Measurements from ENCODE around the gene POFUT2. TPM values are rescaled to one million over a fixed set of nuclear protein-coding genes. Genes with fewer than 3 reads are reported as not detected.

The POFUT2 gene
- total RNA-seq, 1 donor from 2014 or later, result 39.5 TPM

DNA sequence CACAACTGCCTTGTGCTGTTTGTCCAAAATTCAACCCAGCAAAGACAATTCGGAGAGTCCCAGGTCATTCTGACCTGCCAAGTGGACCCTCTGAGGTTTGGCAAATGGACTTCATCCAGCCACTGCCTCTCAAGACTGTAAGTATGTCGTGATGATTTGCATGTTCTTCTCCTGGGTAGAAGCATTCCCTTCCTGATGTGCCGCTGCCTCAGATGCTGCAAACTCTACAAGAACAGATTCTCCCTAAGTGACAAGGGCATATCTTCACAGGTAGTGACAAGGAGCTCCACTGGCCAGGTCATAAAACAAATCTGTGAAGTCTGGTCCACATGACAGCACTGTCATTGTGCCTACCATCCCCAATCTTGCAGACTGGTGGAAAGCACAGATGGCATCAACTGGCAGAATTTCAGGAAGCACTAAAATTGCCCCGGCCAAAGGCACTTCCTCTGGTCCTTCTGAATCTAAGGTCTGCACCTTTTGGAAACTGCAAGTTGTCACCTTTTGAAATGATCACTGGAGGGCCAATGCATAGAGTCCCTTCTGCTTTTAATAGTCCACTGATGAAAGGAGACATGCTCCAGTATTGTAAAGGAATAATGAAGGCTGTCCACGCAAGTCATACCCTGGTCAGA is 27.4 kb downstream of the POFUT2 start:
- Mint-ChIP-seq H3K27me3 (ENCODE audit: low read depth) (no peaks in the 10 kb centered on the region), H3K4me1 (no peaks in the 10 kb centered on the region), H3K36me3 (ENCODE audit: low read depth) (no peaks in the 10 kb centered on the region), H3K9me3 (no peaks in the 10 kb centered on the region), H3K27ac (ENCODE audit: unreplicated experiment) (no peak overlapping the region), H3K4me3 (no peak overlapping the region)
- no peak for DNase-seq (ENCODE audit: low read depth, low spot score)
- TF ChIP-seq, protein P1, sequence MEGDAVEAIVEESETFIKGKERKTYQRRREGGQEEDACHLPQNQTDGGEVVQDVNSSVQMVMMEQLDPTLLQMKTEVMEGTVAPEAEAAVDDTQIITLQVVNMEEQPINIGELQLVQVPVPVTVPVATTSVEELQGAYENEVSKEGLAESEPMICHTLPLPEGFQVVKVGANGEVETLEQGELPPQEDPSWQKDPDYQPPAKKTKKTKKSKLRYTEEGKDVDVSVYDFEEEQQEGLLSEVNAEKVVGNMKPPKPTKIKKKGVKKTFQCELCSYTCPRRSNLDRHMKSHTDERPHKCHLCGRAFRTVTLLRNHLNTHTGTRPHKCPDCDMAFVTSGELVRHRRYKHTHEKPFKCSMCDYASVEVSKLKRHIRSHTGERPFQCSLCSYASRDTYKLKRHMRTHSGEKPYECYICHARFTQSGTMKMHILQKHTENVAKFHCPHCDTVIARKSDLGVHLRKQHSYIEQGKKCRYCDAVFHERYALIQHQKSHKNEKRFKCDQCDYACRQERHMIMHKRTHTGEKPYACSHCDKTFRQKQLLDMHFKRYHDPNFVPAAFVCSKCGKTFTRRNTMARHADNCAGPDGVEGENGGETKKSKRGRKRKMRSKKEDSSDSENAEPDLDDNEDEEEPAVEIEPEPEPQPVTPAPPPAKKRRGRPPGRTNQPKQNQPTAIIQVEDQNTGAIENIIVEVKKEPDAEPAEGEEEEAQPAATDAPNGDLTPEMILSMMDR (conservative IDR thresholded peaks at IDR 0.05), result no peak

DNA sequence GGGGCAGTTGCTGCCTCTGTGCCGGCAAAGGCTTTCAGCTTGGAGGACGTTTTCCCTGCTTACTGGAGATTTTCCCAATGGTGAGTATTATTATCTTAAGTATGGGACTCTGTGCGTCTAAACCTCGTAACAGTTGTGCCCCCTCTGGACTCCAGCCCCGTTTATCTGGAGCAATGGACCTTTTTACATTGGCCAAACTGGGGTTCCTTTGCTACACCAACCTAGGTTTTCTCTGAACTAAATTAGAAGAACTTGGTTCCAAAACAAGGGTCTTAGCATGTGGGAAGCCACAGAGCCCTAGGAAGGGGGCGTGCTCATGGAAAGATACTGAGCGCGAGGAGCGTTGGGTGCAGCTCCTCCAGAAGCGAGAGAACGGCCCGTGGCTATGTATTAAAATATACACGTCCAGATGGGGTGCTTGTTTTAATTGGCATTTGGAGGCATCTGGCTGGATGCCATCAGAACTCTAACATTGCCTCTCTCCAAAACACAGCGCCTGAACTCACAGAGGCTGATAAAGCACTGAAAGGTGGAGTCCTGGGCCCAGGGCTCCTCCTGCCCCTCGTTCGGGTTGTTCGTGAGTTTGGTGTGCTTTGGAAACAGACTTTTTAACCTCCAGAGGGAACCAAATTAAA is 28.4 kb downstream of the POFUT2 start:
- Mint-ChIP-seq H3K4me3 (no peak overlapping the region), H3K36me3 (ENCODE audit: low read depth) (no peaks in the 10 kb centered on the region), H3K27me3 (ENCODE audit: low read depth) (no peaks in the 10 kb centered on the region), H3K9me3 (no peaks in the 10 kb centered on the region), H3K27ac (ENCODE audit: unreplicated experiment) (no peak overlapping the region), H3K4me1 (no peaks in the 10 kb centered on the region)
- TF ChIP-seq, protein P1 (conservative IDR thresholded peaks at IDR 0.05), result no peak
- DNase-seq (ENCODE audit: low read depth, low spot score), result no peak

DNA sequence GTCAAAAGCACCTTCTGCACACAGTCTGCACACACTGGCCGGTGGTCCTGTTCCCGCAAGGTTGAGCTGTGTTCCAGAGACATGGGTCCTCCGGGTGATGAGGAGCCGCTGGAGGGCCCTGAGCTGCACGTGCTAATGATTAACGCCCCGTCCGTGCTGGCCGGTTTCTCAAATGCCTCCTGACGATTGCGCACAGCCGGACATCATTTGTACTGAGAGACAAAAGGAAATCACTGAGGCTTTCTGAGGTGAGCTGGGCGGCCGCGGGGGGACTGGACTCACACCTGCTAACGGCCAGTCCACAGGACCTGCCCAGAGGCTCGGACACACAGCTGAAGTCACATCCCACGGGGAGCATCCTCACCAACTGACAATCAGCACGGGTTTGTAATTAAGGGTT is 29.2 kb downstream of the POFUT2 start:
- Mint-ChIP-seq H3K27ac (ENCODE audit: unreplicated experiment) (no peak overlapping the region), H3K4me3 (no peak overlapping the region), H3K36me3 (ENCODE audit: low read depth) (no peaks in the 10 kb centered on the region), H3K27me3 (ENCODE audit: low read depth) (no peaks in the 10 kb centered on the region), H3K9me3 (no peaks in the 10 kb centered on the region), H3K4me1 (no peaks in the 10 kb centered on the region)
- no peak for DNase-seq (ENCODE audit: low read depth, low spot score)
- TF ChIP-seq, protein P1 (conservative IDR thresholded peaks at IDR 0.05), result no peak

DNA sequence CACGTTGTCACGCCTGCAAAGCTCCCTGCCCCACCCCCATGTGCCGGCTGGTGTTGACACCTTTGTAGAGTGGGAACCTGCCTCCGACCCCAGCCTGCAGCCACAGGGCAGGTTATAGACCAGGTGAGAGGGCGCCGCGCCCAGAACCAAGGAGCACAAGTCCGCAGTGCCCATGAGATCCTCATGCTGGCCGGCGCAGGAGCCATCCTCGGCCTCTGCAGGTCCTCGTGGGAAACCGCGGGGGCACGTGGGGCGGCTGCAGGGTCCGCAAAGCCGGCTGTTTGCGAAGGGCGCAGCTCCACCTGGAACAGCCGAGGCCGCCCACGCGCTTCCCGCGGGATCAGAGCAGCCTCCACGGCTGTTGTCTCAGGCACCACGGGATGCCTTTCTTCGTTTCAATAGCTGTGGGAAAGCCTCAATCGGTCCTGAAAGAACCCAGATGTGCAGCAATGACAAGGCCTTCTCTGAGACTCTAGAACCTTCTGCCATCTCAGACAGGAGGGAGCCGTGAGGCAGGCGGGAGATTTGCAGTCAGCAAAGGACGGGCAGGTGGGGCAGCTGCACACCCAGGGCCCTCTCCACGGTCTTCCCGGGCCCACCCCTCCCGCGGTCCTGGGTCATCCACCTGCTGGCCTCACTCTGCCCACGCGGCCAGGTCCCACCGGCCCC is 29.9 kb downstream of the POFUT2 start:
- H3K4me3 Mint-ChIP-seq, result no peak overlapping the region
- no peak for DNase-seq (ENCODE audit: low read depth, low spot score)

DNA sequence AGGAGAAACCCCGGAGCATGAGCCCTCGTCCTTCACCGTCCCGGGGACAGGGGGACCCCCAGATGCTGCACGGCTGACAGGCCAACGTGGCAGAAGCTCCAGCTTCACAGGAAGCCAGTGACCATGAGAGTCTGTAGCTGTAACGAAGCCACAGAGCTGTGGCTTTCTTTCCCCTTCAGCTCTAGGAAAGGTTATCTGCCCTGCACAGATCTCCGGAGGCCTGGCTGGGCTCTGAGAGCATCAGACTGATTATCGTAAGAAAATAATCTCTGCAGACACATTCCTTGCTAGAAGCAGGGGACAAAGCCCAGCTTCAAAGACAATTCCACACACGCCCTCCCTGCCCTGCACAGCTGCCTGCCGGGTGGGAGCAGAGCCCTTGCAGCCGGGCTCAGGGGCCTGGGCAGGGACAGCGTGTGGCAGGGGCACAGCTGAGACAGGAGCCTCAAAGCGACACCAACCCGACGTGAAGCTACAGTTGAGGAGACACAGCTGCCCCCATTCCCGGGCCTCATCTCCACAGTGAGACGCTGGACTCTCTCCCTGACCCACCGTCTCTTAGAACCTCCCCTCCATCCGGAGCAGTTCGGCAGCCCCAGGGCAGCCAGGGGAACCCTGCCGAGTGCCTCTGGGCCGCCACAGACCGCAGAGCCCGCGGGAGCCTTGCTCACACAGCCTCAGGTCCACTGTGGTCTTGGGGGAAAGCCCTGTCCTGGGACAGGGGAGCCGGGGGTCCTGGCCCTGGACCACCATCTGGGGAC is 30.6 kb downstream of the POFUT2 start:
- H3K27ac Mint-ChIP-seq (ENCODE audit: unreplicated experiment), result no peak overlapping the region
- no peaks in the 10 kb centered on the region for H3K9me3 Mint-ChIP-seq
- TF ChIP-seq, protein P1 (conservative IDR thresholded peaks at IDR 0.05), result no peak
- H3K4me1 Mint-ChIP-seq, result no peaks in the 10 kb centered on the region
- H3K27me3 Mint-ChIP-seq (ENCODE audit: low read depth), result no peaks in the 10 kb centered on the region
- H3K36me3 Mint-ChIP-seq (ENCODE audit: low read depth), result no peaks in the 10 kb centered on the region
- H3K4me3 Mint-ChIP-seq, result no peak overlapping the region
- no peak for DNase-seq (ENCODE audit: low read depth, low spot score)

More for the DNA sequence above, 29.9 kb downstream of the POFUT2 start:
- Mint-ChIP-seq H3K4me1 (no peaks in the 10 kb centered on the region), H3K9me3 (no peaks in the 10 kb centered on the region), H3K27ac (ENCODE audit: unreplicated experiment) (no peak overlapping the region), H3K27me3 (ENCODE audit: low read depth) (no peaks in the 10 kb centered on the region), H3K36me3 (ENCODE audit: low read depth) (no peaks in the 10 kb centered on the region)
- TF ChIP-seq, protein P1 (conservative IDR thresholded peaks at IDR 0.05), result no peak
